Coronary artery (tissue), 2 donors: ENCODE results near the gene SFT2D3.

Source experiments
- DNase-seq: peaks from one replicate; pipeline ENCODE4 v3.0.0-alpha.2; 2017; ENCODE audit warnings: low spot score
- H3K27ac ChIP-seq, 2 donors: fragments of 200-600 bp; sonication (generic); one replicate each; pipeline ENCODE4 v1.5.1; 2016 to 2019
- H3K4me3 ChIP-seq: fragments of 200-600 bp; sonication (generic); 2 replicates; pipeline ENCODE4 v1.5.1; 2016; ENCODE audit warnings: mild to moderate bottlenecking, moderate library complexity
- CTCF ChIP-seq: fragments of 200-600 bp; sonication (generic); IDR thresholded peaks from one replicate; pipeline ENCODE4 v1.5.1; 2019; ENCODE audit warnings: antibody characterized with exemption

The SFT2D3 gene

GRCh38 chr2:127683056-127683455, 18.2 kb upstream of the SFT2D3 start:
- no peak for DNase-seq
- H3K4me3 ChIP-seq: no peak overlapping the region
- TF ChIP-seq CTCF: no peak
- H3K27ac ChIP-seq: peak overlapping the region; percentile 59 to 70

- no peak for TF ChIP-seq CTCF
- DNase-seq: no peak
- Histone ChIP-seq H3K27ac (peak overlapping the region; percentile 59 to 70), H3K4me3 (no peak overlapping the region)
Observed at GRCh38 chr2:127683757-127684156, 17.5 kb upstream of the SFT2D3 start.

GRCh38 chr2:127685410-127686080, 15.8 kb upstream of the SFT2D3 start:
- H3K27ac ChIP-seq: no peak overlapping the region

GRCh38 chr2:127688405-127688804, 12.9 kb upstream of the SFT2D3 start:
- no peak for DNase-seq
- TF ChIP-seq CTCF: no peak
- H3K4me3 ChIP-seq: no peak overlapping the region
- no peak overlapping the region for H3K27ac ChIP-seq

More at GRCh38 chr2:127685410-127686080, 15.8 kb upstream of the SFT2D3 start:
- no peak for TF ChIP-seq CTCF
- DNase-seq: no peak
- no peak overlapping the region for H3K4me3 ChIP-seq

GRCh38 chr2:127690696-127691095, 10.6 kb upstream of the SFT2D3 start:
- no peak for DNase-seq
- H3K27ac ChIP-seq: no peak overlapping the region
- TF ChIP-seq CTCF: no peak

GRCh38 chr2:127694986-127695385, 6.3 kb upstream of the SFT2D3 start:
- no peak for DNase-seq
- TF ChIP-seq CTCF: no peak
- Histone ChIP-seq H3K27ac (peak overlapping the region; percentile 73 to 87), H3K4me3 (peak overlapping the region; percentile 66)

More at GRCh38 chr2:127690696-127691095, 10.6 kb upstream of the SFT2D3 start:
- no peak overlapping the region for H3K4me3 ChIP-seq
